ENCODE measurements around the gene CRYBA2.

DNA sequence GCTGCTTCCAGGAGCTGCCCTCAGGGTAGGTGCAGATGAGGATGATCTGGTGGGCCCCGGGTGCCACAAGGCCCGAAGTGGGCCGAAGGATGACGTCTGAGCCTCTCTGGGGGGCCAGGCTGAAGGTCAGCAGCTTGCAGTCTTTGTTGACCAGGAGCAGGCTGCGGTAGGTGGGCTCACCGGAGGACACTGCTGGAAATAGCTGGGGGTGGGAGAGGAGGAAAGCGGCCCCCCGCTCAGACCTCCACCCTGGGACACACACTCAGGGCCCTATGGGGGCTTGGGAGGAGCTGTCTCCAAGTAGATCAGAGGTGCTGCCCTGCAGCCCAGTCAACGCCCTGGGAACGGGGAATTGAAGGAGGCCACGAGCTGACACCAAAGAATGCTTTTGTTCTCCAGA, 30.8 kb upstream of the CRYBA2 start:
- TF ChIP-seq, protein P1, sequence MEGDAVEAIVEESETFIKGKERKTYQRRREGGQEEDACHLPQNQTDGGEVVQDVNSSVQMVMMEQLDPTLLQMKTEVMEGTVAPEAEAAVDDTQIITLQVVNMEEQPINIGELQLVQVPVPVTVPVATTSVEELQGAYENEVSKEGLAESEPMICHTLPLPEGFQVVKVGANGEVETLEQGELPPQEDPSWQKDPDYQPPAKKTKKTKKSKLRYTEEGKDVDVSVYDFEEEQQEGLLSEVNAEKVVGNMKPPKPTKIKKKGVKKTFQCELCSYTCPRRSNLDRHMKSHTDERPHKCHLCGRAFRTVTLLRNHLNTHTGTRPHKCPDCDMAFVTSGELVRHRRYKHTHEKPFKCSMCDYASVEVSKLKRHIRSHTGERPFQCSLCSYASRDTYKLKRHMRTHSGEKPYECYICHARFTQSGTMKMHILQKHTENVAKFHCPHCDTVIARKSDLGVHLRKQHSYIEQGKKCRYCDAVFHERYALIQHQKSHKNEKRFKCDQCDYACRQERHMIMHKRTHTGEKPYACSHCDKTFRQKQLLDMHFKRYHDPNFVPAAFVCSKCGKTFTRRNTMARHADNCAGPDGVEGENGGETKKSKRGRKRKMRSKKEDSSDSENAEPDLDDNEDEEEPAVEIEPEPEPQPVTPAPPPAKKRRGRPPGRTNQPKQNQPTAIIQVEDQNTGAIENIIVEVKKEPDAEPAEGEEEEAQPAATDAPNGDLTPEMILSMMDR (conservative IDR thresholded peaks at IDR 0.05), result no peak
- TF ChIP-seq EZH2 (IDR thresholded peaks at IDR 0.05; ENCODE audit: low read depth), result no peak
